Suppressor macrophage treated with lipopolysaccharide for 1 hour (primary cell): Measurements from ENCODE around the gene MYOF.
"Not testable (repeated sequence)": the region's sequence is repeated elsewhere in the genome, so short reads cannot be mapped to it uniquely, and the experiment has no call there.

Source experiments
- DNase-seq, 3 donors: peaks; one replicate each; pipeline ENCODE4 v3.0.0-alpha.2; 2020 to 2022

The MYOF gene

GRCh38 chr10:93451244-93451947 lies 30.7 kb downstream of the MYOF start:
- DNase-seq: no peak

GRCh38 chr10:93447970-93448369 lies 34.2 kb downstream of the MYOF start:
- DNase-seq: no peak

GRCh38 chr10:93447019-93447418 lies 35.1 kb downstream of the MYOF start:
- DNase-seq: no peak

GRCh38 chr10:93445978-93446720 lies 36.0 kb downstream of the MYOF start:
- no peak for DNase-seq

- DNase-seq: no peak
Measured at GRCh38 chr10:93445097-93445960, 36.8 kb downstream of the MYOF start.

- no peak for DNase-seq
Measured at GRCh38 chr10:93443481-93443880, 38.7 kb downstream of the MYOF start.

GRCh38 chr10:93442721-93443120 lies 39.4 kb downstream of the MYOF start:
- not testable (repeated sequence) for DNase-seq

GRCh38 chr10:93440591-93441091 lies 41.5 kb downstream of the MYOF start:
- DNase-seq: no peak

GRCh38 chr10:93438613-93439253 lies 43.4 kb downstream of the MYOF start:
- no peak for DNase-seq

GRCh38 chr10:93437946-93438612 lies 44.1 kb downstream of the MYOF start:
- DNase-seq: peak; percentile 14 to 39 (median 36)

- DNase-seq: peak; percentile 94 to 99 (median 97)
Measured at GRCh38 chr10:93437086-93437945, 44.8 kb downstream of the MYOF start.

- DNase-seq: peak; percentile 48 to 77 (median 59)
Measured at GRCh38 chr10:93436591-93437085, 45.5 kb downstream of the MYOF start.

GRCh38 chr10:93435621-93436397 lies 46.3 kb downstream of the MYOF start:
- peak; percentile 73 to 85 (median 82) for DNase-seq

- no peak for DNase-seq
Measured at GRCh38 chr10:93434991-93435491, 47.1 kb downstream of the MYOF start.

- DNase-seq: no peak
Measured at GRCh38 chr10:93431361-93431760, 50.8 kb downstream of the MYOF start.

- no peak for DNase-seq
Measured at GRCh38 chr10:93425861-93426260, 56.3 kb downstream of the MYOF start.

GRCh38 chr10:93422118-93422517 lies 60.0 kb downstream of the MYOF start:
- DNase-seq: peak in 1 of 3 donors; percentile 20

GRCh38 chr10:93420944-93421825 lies 60.9 kb downstream of the MYOF start:
- DNase-seq: no peak

GRCh38 chr10:93420091-93420490 lies 62.0 kb downstream of the MYOF start:
- no peak for DNase-seq
